HAP-1 (cell line): ENCODE data around the gene PDE7B.

ENCODE experiments used
- DNase-seq, 2 experiments: peaks; one replicate each; pipeline ENCODE4 v3.0.0-alpha.2; 2016 to 2020; ENCODE audit warnings: low spot score in 2 of 2
- H3K27me3 ChIP-seq: fragments of 250-450 bp; sonication (Bioruptor Pico); 2 replicates; pipeline ENCODE4 v1.5.1; 2020; ENCODE audit warnings: low read depth, mild to moderate bottlenecking, moderate library complexity
- H3K36me3 ChIP-seq: fragments of 250-450 bp; sonication (Bioruptor Pico); replicated peaks from 2 replicates; pipeline ENCODE4 v1.5.1; 2020; ENCODE audit warnings: mild to moderate bottlenecking
- H3K4me1 ChIP-seq: fragments of 250-450 bp; sonication (Bioruptor Pico); 2 replicates; pipeline ENCODE4 v1.5.1; 2020; ENCODE audit warnings: mild to moderate bottlenecking
- H3K4me3 ChIP-seq: fragments of 250-450 bp; sonication (Bioruptor Pico); 2 replicates; pipeline ENCODE4 v1.5.1; 2020; ENCODE audit warnings: mild to moderate bottlenecking, moderate library complexity
- H3K9me3 ChIP-seq: fragments of 250-450 bp; sonication (Bioruptor Pico); 2 replicates; pipeline ENCODE4 v1.5.1; 2020; ENCODE audit warnings: mild to moderate bottlenecking, moderate library complexity
- in situ Hi-C: fragments of 300-500 bp; cut with MboI; formaldehyde crosslinking; loops from 3 replicates; pipeline ENCODE4 v1.14.3; 2020; ENCODE audit warnings: low sequenced_read_pairs, inconsistent platforms, mixed read lengths

Gene PDE7B

GRCh38 chr6:135883536-135883935 is 32.0 kb downstream of the PDE7B start:
- H3K4me1 ChIP-seq: no peaks in the 10 kb centered on the region
- no peaks in the 10 kb centered on the region for H3K27me3 ChIP-seq
- no peaks in the 10 kb centered on the region for H3K36me3 ChIP-seq
- no peak for DNase-seq
- in situ Hi-C loops: no loop called here
- no peak overlapping the region for H3K4me3 ChIP-seq
- no peaks in the 10 kb centered on the region for H3K9me3 ChIP-seq

DNA sequence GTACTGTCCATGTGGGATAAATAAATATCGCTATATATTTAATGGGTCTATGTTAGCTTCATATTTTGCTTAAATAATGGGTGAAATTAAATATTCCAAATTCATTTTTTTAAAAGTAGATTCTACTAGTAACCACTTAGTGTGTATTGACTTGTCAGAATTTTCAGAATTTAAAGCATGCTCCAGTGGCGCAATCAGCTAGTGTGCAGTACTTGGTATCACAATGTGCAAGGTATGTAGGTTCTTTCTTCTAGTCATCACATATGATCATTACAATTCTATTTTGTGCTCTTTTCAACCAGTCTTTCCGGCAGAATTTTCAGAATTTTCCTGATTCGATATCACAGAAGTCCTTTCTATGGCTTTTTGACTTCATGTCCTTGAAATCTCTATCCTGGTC is 32.6 kb downstream of the PDE7B start:
- in situ Hi-C loops: no loop called here

GRCh38 chr6:135887069-135887468 is 35.6 kb downstream of the PDE7B start:
- no peaks in the 10 kb centered on the region for H3K4me1 ChIP-seq
- in situ Hi-C loops: no loop called here

More for the DNA sequence above, 32.6 kb downstream of the PDE7B start:
- no peaks in the 10 kb centered on the region for H3K27me3 ChIP-seq
- no peaks in the 10 kb centered on the region for H3K4me1 ChIP-seq
- no peaks in the 10 kb centered on the region for H3K36me3 ChIP-seq
- H3K9me3 ChIP-seq: no peaks in the 10 kb centered on the region
- DNase-seq: no peak
- no peak overlapping the region for H3K4me3 ChIP-seq

GRCh38 chr6:135888818-135889217 is 37.3 kb downstream of the PDE7B start:
- H3K36me3 ChIP-seq: no peaks in the 10 kb centered on the region
- in situ Hi-C loops: no loop called here
- H3K27me3 ChIP-seq: no peaks in the 10 kb centered on the region
- H3K9me3 ChIP-seq: no peaks in the 10 kb centered on the region
- no peak overlapping the region for H3K4me3 ChIP-seq
- H3K4me1 ChIP-seq: no peaks in the 10 kb centered on the region
- no peak for DNase-seq

More at GRCh38 chr6:135887069-135887468, 35.6 kb downstream of the PDE7B start:
- Histone ChIP-seq H3K36me3 (no peaks in the 10 kb centered on the region), H3K9me3 (no peaks in the 10 kb centered on the region), H3K27me3 (no peaks in the 10 kb centered on the region), H3K4me3 (no peak overlapping the region)
- DNase-seq: no peak

DNA sequence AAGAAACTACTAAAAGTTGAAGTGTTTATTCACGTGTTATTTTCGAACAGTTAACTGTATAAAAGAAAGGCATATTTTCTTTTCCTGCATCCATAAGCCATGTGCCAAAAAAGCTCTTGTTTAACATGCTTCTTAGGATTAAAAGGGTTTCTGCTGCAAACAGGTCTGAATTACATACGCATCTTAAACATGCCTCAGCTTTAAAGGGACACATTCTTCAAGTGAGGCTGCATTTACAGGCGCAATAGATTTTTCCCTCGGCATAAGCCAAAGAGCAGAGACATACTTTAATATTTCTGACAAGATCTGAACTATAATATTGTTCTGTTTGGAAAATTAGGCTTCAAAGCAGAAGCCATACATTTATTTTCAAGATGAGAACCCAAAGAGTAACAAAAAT is 39.4 kb downstream of the PDE7B start:
- no peaks in the 10 kb centered on the region for H3K36me3 ChIP-seq
- in situ Hi-C loops: no loop called here
- DNase-seq: no peak
- no peaks in the 10 kb centered on the region for H3K4me1 ChIP-seq
- no peaks in the 10 kb centered on the region for H3K27me3 ChIP-seq
- H3K4me3 ChIP-seq: no peak overlapping the region
- H3K9me3 ChIP-seq: no peaks in the 10 kb centered on the region

DNA sequence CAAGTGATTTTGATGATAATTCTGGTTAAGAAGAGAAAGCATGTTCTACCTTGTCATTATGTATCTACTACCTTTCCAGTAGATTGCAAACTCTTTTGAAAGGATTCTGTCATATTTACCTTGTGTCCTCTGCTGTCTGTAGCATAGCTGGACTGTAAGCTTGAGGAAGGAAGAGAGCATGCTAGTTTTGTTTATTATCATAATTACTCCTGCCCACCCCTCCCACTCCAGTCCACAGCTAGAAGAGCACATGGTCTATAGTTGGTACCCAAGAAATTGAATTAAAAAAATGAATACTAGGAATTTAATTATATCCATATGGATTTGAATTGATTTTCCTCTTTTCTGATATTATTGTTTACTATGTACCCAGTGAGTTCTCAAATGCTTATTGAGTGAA is 40.2 kb downstream of the PDE7B start:
- Histone ChIP-seq H3K4me3 (no peak overlapping the region), H3K36me3 (no peaks in the 10 kb centered on the region), H3K9me3 (no peaks in the 10 kb centered on the region), H3K4me1 (no peaks in the 10 kb centered on the region), H3K27me3 (no peaks in the 10 kb centered on the region)
- in situ Hi-C loops: no loop called here
- DNase-seq: no peak

DNA sequence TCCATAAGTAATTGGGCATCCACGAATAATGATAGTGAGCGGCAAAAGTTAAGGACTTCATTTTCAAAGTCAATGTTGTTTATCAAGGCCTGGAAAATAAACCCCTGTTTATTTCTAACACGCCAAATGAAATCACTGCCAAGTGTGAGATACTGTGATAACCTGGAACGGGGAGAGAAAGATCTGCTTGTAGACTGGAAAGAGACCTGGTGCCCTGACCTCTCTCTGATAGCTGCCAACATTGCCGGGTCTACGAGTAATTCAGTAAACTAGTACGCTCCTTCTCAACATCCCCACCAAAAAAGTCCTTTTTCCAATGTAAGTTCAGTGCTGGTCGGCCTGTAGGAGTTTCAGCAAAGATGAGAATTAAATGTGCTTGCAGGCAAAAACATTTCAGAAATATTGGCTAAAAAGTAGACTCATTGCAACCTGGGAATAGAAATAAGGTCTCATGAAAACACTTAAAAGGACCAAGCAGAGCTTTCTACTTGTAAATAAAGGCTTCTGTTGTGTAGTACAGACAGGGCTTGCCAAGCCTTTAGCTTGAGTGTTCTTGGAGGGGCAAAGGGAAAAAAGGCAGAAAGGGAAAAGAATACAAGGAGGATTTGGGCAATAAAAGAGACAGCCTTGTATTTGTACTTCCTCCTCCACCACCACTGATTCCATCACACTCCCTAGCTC is 43.9 kb downstream of the PDE7B start:
- Histone ChIP-seq H3K4me3 (no peak overlapping the region), H3K9me3 (no peaks in the 10 kb centered on the region), H3K36me3 (no peaks in the 10 kb centered on the region), H3K27me3 (peaks cover 4% of the 10 kb centered on the region; the same call in 1 of the 2 replicates), H3K4me1 (no peaks in the 10 kb centered on the region)
- in situ Hi-C loops: no loop called here
- no peak for DNase-seq

- H3K9me3 ChIP-seq: no peaks in the 10 kb centered on the region
- in situ Hi-C loops: no loop called here
- no peak for DNase-seq
- no peak overlapping the region for H3K4me3 ChIP-seq
- H3K36me3 ChIP-seq: no peaks in the 10 kb centered on the region
- H3K27me3 ChIP-seq: peaks cover 6% of the 10 kb centered on the region; the same call in 1 of the 2 replicates
- H3K4me1 ChIP-seq: no peaks in the 10 kb centered on the region
Measured at GRCh38 chr6:135897087-135897486, 45.6 kb downstream of the PDE7B start.

- Histone ChIP-seq H3K36me3 (no peaks in the 10 kb centered on the region), H3K9me3 (no peaks in the 10 kb centered on the region), H3K27me3 (peaks cover 6% of the 10 kb centered on the region; the same call in 1 of the 2 replicates), H3K4me1 (peaks cover 3% of the 10 kb centered on the region; the same call in 1 of the 2 replicates), H3K4me3 (no peak overlapping the region)
- no peak for DNase-seq
- in situ Hi-C loops: loop anchor here (25.0 kb wide), 1 partner anchor 365 kb away; no protein-coding TSS in a partner anchor
Measured at GRCh38 chr6:135901774-135902524, 50.4 kb downstream of the PDE7B start.

DNA sequence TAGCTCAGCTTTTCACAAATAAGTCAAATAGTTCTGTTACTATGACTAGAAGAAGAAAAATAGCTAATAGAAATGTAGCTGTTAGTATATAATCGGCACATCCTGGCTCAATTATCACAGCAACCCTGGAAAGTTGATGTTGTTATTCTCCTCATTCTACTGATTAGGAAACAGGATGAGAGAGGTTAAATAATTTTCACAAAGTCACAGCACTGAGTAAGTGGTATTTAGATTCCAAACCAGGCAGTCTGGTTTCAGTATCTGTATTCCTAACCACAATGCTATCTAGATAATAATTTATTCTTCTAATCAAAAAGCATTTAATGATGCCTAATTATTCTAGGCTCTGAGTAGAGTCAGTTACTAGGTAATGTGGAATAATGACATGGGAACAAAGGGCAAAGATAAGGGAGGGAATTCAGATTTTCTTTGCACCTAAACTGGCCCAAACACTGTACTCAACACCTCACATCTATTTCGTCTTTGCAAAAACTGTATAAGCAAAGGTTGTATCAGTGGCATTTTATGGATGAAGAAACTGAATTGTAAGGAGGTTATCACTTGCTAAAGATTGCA is 51.3 kb downstream of the PDE7B start:
- in situ Hi-C loops: loop anchor here (25.0 kb wide), 1 partner anchor 366 kb away; no protein-coding TSS in a partner anchor

GRCh38 chr6:135904666-135905065 is 53.2 kb downstream of the PDE7B start:
- Histone ChIP-seq H3K4me3 (no peak overlapping the region), H3K9me3 (no peaks in the 10 kb centered on the region), H3K27me3 (peaks cover 6% of the 10 kb centered on the region; the same call in 1 of the 2 replicates), H3K36me3 (no peaks in the 10 kb centered on the region), H3K4me1 (peaks cover 4% of the 10 kb centered on the region; the same call in 1 of the 2 replicates)
- DNase-seq: no peak
- in situ Hi-C loops: loop anchor here (25.0 kb wide), 1 partner anchor 367 kb away; no protein-coding TSS in a partner anchor

More for the DNA sequence above, 51.3 kb downstream of the PDE7B start:
- Histone ChIP-seq H3K4me1 (peaks cover 4% of the 10 kb centered on the region; the same call in 1 of the 2 replicates), H3K9me3 (no peaks in the 10 kb centered on the region), H3K36me3 (no peaks in the 10 kb centered on the region), H3K4me3 (no peak overlapping the region), H3K27me3 (peaks cover 6% of the 10 kb centered on the region; the same call in 1 of the 2 replicates)
- DNase-seq: no peak

GRCh38 chr6:135905604-135906300 is 54.3 kb downstream of the PDE7B start:
- Histone ChIP-seq H3K4me3 (no peak overlapping the region), H3K4me1 (peaks cover 4% of the 10 kb centered on the region; the same call in 1 of the 2 replicates), H3K36me3 (no peaks in the 10 kb centered on the region), H3K27me3 (no peaks in the 10 kb centered on the region), H3K9me3 (no peaks in the 10 kb centered on the region)
- no peak for DNase-seq
- in situ Hi-C loops: loop anchor here (25.0 kb wide), 1 partner anchor 368 kb away; no protein-coding TSS in a partner anchor

DNA sequence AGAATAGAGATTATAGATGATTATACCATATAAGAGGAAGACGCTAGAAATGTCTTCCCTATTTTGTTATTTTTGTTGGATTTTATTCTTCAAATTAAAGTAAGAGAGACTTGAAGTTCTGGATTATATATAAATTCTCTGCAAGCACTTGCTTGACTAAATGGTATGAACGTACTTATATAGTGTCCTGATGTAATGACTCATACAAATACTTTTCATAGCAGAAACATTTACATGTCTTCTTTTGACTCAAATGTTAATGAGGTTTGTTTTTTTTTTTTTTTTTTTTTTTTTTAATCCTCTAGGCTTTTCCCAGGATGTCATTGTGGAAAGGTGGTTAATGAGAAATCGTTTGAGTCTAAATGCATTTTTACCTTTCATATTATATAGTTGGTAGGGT is 55.0 kb downstream of the PDE7B start:
- H3K4me3 ChIP-seq: no peak overlapping the region
- no peaks in the 10 kb centered on the region for H3K9me3 ChIP-seq
- no peak for DNase-seq
- H3K27me3 ChIP-seq: no peaks in the 10 kb centered on the region
- H3K4me1 ChIP-seq: peaks cover 4% of the 10 kb centered on the region; the same call in 1 of the 2 replicates
- no peaks in the 10 kb centered on the region for H3K36me3 ChIP-seq
- in situ Hi-C loops: loop anchor here (25.0 kb wide), 1 partner anchor 369 kb away; no protein-coding TSS in a partner anchor
